ENCODE measurements around the gene PCSK6.

DNA sequence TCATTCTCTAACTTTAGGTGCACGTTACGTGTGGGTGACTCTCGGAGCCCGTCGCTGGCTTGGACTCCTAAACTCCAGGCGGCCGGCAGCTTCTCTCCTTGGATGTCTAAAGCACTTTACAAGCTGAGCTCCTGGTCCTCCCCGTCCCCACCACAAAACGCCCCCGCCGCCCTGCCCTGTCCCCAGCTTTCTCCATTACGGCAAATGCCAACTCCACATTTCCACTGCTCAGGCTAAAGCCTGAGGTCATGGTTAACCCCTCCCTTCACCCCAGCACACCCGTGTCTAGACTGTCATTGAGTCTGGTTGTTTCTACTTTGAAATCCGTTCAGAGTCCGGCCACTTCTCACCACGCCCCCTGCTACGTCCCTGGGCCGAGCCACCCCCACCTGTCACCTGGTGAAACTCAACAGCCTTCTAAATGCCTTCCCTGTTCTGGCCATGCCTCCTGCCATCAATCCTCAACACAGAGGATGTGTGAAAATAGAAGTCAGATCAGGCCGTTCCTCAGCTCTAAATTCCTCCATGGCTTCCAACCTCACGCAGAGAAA is 8.1 kb upstream of the PCSK6 start:
- TF ChIP-seq, protein P1, sequence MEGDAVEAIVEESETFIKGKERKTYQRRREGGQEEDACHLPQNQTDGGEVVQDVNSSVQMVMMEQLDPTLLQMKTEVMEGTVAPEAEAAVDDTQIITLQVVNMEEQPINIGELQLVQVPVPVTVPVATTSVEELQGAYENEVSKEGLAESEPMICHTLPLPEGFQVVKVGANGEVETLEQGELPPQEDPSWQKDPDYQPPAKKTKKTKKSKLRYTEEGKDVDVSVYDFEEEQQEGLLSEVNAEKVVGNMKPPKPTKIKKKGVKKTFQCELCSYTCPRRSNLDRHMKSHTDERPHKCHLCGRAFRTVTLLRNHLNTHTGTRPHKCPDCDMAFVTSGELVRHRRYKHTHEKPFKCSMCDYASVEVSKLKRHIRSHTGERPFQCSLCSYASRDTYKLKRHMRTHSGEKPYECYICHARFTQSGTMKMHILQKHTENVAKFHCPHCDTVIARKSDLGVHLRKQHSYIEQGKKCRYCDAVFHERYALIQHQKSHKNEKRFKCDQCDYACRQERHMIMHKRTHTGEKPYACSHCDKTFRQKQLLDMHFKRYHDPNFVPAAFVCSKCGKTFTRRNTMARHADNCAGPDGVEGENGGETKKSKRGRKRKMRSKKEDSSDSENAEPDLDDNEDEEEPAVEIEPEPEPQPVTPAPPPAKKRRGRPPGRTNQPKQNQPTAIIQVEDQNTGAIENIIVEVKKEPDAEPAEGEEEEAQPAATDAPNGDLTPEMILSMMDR (IDR thresholded peaks at IDR 0.05; ENCODE audit: borderline replicate concordance, extremely low read depth, low read length, poor library complexity, severe bottlenecking) = no peak
- TF ChIP-seq EZH2 (IDR thresholded peaks at IDR 0.05; ENCODE audit: borderline replicate concordance, low read depth, low read length, severe bottlenecking) = no peak
